ENCODE data around the gene LEFTY2. TPM values are rescaled to one million over a fixed set of nuclear protein-coding genes. Genes with fewer than 3 reads are reported as not detected.

LEFTY2 gene
- total and polyA plus RNA-seq, 3 donors from 2014 or later: 4.2 to 10.0 (median 4.7) TPM

- intact Hi-C loops (cut with DNase I; ENCODE audit: low total_unique reads): no loop called here
- no peaks in the 10 kb centered on the region for H3K36me3 ChIP-seq (ENCODE audit: low read depth, missing control alignments)
- no peaks in the 10 kb centered on the region for H3K4me1 ChIP-seq
- no peak overlapping the region for H3K4me3 ChIP-seq
- no peaks in the 10 kb centered on the region for H3K9me3 ChIP-seq
- TF ChIP-seq POLR2A (IDR thresholded peaks at IDR 0.05): no peak
- TF ChIP-seq, protein P1, sequence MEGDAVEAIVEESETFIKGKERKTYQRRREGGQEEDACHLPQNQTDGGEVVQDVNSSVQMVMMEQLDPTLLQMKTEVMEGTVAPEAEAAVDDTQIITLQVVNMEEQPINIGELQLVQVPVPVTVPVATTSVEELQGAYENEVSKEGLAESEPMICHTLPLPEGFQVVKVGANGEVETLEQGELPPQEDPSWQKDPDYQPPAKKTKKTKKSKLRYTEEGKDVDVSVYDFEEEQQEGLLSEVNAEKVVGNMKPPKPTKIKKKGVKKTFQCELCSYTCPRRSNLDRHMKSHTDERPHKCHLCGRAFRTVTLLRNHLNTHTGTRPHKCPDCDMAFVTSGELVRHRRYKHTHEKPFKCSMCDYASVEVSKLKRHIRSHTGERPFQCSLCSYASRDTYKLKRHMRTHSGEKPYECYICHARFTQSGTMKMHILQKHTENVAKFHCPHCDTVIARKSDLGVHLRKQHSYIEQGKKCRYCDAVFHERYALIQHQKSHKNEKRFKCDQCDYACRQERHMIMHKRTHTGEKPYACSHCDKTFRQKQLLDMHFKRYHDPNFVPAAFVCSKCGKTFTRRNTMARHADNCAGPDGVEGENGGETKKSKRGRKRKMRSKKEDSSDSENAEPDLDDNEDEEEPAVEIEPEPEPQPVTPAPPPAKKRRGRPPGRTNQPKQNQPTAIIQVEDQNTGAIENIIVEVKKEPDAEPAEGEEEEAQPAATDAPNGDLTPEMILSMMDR (IDR thresholded peaks at IDR 0.05): no peak
- H3K27me3 ChIP-seq: no peaks in the 10 kb centered on the region
- no peak for DNase-seq
- WGBS, 2 donors: 86 to 90% methylated on average over 4 to 5 of the region's 5 CpGs
- H3K27ac ChIP-seq: no peak overlapping the region
Observed at GRCh38 chr1:225908013-225908640, 32.9 kb downstream of the LEFTY2 start.

GRCh38 chr1:225907341-225907740 lies 33.7 kb downstream of the LEFTY2 start:
- intact Hi-C loops (cut with DNase I; ENCODE audit: low total_unique reads): no loop called here
- H3K4me3 ChIP-seq: no peak overlapping the region
- no peak for DNase-seq
- H3K27ac ChIP-seq: no peak overlapping the region
- no peaks in the 10 kb centered on the region for H3K36me3 ChIP-seq (ENCODE audit: low read depth, missing control alignments)
- whole genome bisulfite sequencing, 2 donors: 94 to 95% methylated on average over 6 to 7 of the region's 7 CpGs
- TF ChIP-seq, protein P1 (IDR thresholded peaks at IDR 0.05): no peak
- TF ChIP-seq POLR2A (IDR thresholded peaks at IDR 0.05): no peak
- H3K27me3 ChIP-seq: no peaks in the 10 kb centered on the region
- H3K9me3 ChIP-seq: no peaks in the 10 kb centered on the region
- no peaks in the 10 kb centered on the region for H3K4me1 ChIP-seq

GRCh38 chr1:225906467-225906866 lies 34.6 kb downstream of the LEFTY2 start:
- intact Hi-C loops (cut with DNase I; ENCODE audit: low total_unique reads): no loop called here
- H3K36me3 ChIP-seq (ENCODE audit: low read depth, missing control alignments): no peaks in the 10 kb centered on the region
- H3K27me3 ChIP-seq: no peaks in the 10 kb centered on the region
- H3K4me1 ChIP-seq: no peaks in the 10 kb centered on the region
- no peaks in the 10 kb centered on the region for H3K9me3 ChIP-seq
- DNase-seq: no peak
- H3K27ac ChIP-seq: no peak overlapping the region
- TF ChIP-seq, protein P1 (IDR thresholded peaks at IDR 0.05): no peak
- WGBS, 2 donors: 85 to 89% methylated on average over 6 of the region's 6 CpGs
- no peak overlapping the region for H3K4me3 ChIP-seq

GRCh38 chr1:225903623-225904022 lies 37.4 kb downstream of the LEFTY2 start:
- H3K27ac ChIP-seq: no peak overlapping the region
- WGBS, 2 donors: 81 to 89% methylated on average over 4 of the region's 4 CpGs
- H3K36me3 ChIP-seq (ENCODE audit: low read depth, missing control alignments): no peaks in the 10 kb centered on the region
- no peak overlapping the region for H3K4me3 ChIP-seq
- no peaks in the 10 kb centered on the region for H3K9me3 ChIP-seq
- no peaks in the 10 kb centered on the region for H3K27me3 ChIP-seq
- DNase-seq: no peak
- no peaks in the 10 kb centered on the region for H3K4me1 ChIP-seq
- intact Hi-C loops (cut with DNase I; ENCODE audit: low total_unique reads): no loop called here
- TF ChIP-seq, protein P1 (IDR thresholded peaks at IDR 0.05): no peak
- no peak for TF ChIP-seq POLR2A (IDR thresholded peaks at IDR 0.05)

All from testis (tissue), 3 donors.